ENCODE data around the gene YAF2. TPM values are rescaled to one million over a fixed set of nuclear protein-coding genes. Genes with fewer than 3 reads are reported as not detected.

The YAF2 gene
- total and polyA plus RNA-seq, 2 of the 13 experiments (the other 11 are each of a cell fraction or from before 2014, with no cell fraction given): 8.4 to 11.7 TPM

DNA sequence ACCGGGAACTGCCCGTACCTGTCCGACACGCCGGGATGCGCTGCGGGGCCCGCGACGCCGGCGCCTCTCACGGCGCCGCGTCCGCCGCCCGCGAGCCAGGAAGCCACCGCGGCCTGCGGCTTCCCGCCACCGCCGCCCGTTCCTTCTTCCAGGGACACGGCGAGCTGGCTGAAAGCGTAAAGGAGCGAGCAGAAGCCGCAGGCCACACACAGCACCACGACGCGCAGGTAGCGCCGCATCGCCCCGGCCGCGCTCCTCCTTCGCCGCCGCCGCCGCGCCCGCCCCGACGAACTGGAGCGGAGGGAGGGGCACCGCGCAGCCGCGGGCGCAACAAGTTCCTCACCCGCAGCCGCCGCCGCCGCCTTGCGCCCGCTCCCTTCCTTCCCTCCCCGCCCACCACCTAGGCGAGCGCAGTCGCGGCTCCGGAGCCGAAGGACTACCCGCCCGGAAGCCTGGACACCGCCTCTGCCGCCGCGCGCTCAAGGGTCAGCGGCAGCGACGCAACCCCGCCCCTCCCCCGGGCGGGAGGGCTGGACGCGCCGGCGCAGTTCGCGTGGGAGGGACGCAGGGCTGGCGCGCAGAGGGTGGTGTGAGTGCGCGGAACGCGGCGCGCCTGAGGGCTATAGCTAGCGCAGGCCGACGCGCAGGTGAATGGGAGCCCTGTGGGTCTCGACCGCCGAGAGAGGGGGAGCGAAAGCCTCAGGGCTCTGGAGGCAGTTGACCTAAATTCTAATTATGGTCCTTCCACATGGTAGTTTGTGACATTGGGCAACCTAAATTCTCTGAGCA is 93.4 kb downstream of the YAF2 start, which contains the start of gene GXYLT1 (continued):
- TF ChIP-seq, protein P1, sequence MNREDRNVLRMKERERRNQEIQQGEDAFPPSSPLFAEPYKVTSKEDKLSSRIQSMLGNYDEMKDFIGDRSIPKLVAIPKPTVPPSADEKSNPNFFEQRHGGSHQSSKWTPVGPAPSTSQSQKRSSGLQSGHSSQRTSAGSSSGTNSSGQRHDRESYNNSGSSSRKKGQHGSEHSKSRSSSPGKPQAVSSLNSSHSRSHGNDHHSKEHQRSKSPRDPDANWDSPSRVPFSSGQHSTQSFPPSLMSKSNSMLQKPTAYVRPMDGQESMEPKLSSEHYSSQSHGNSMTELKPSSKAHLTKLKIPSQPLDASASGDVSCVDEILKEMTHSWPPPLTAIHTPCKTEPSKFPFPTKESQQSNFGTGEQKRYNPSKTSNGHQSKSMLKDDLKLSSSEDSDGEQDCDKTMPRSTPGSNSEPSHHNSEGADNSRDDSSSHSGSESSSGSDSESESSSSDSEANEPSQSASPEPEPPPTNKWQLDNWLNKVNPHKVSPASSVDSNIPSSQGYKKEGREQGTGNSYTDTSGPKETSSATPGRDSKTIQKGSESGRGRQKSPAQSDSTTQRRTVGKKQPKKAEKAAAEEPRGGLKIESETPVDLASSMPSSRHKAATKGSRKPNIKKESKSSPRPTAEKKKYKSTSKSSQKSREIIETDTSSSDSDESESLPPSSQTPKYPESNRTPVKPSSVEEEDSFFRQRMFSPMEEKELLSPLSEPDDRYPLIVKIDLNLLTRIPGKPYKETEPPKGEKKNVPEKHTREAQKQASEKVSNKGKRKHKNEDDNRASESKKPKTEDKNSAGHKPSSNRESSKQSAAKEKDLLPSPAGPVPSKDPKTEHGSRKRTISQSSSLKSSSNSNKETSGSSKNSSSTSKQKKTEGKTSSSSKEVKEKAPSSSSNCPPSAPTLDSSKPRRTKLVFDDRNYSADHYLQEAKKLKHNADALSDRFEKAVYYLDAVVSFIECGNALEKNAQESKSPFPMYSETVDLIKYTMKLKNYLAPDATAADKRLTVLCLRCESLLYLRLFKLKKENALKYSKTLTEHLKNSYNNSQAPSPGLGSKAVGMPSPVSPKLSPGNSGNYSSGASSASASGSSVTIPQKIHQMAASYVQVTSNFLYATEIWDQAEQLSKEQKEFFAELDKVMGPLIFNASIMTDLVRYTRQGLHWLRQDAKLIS (CRISPR knock-in tag; IDR thresholded peaks at IDR 0.05): no peak
- peak; percentile 45; the same call in 1 of the 2 replicates for TF ChIP-seq ZNF605 (CRISPR knock-in tag; IDR thresholded peaks at IDR 0.05)
- peak; percentile 80 for TF ChIP-seq SPEN (CRISPR knock-in tag; IDR thresholded peaks at IDR 0.05; ENCODE audit: low read depth)
- TF ChIP-seq ZNF34 (CRISPR knock-in tag; IDR thresholded peaks at IDR 0.05; ENCODE audit: borderline replicate concordance): peak; percentile 60; the same call in 1 of the 2 replicates
- TF ChIP-seq ETV6 (CRISPR knock-in tag; conservative IDR thresholded peaks at IDR 0.05): peak; percentile 83; the same call in 1 of the 2 replicates
- TF ChIP-seq, protein P2, sequence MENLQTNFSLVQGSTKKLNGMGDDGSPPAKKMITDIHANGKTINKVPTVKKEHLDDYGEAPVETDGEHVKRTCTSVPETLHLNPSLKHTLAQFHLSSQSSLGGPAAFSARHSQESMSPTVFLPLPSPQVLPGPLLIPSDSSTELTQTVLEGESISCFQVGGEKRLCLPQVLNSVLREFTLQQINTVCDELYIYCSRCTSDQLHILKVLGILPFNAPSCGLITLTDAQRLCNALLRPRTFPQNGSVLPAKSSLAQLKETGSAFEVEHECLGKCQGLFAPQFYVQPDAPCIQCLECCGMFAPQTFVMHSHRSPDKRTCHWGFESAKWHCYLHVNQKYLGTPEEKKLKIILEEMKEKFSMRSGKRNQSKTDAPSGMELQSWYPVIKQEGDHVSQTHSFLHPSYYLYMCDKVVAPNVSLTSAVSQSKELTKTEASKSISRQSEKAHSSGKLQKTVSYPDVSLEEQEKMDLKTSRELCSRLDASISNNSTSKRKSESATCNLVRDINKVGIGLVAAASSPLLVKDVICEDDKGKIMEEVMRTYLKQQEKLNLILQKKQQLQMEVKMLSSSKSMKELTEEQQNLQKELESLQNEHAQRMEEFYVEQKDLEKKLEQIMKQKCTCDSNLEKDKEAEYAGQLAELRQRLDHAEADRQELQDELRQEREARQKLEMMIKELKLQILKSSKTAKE (CRISPR knock-in tag; IDR thresholded peaks at IDR 0.05; ENCODE audit: borderline replicate concordance): peak; percentile 93
- TF ChIP-seq POLR2AphosphoS5 (IDR thresholded peaks at IDR 0.05; ENCODE audit: low read depth, low read length): peak; percentile 77
- TF ChIP-seq, protein P3, sequence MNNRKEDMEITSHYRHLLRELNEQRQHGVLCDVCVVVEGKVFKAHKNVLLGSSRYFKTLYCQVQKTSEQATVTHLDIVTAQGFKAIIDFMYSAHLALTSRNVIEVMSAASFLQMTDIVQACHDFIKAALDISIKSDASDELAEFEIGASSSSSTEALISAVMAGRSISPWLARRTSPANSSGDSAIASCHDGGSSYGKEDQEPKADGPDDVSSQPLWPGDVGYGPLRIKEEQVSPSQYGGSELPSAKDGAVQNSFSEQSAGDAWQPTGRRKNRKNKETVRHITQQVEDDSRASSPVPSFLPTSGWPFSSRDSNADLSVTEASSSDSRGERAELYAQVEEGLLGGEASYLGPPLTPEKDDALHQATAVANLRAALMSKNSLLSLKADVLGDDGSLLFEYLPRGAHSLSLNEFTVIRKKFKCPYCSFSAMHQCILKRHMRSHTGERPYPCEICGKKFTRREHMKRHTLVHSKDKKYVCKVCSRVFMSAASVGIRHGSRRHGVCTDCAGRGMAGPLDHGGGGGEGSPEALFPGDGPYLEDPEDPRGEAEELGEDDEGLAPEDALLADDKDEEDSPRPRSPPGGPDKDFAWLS (CRISPR knock-in tag; IDR thresholded peaks at IDR 0.05; ENCODE audit: borderline replicate concordance): no peak
- peak; percentile 81; the same call in 1 of the 2 replicates for TF ChIP-seq ARNT2 (CRISPR knock-in tag; IDR thresholded peaks at IDR 0.05; ENCODE audit: low read depth)
- TF ChIP-seq ZNF432 (CRISPR knock-in tag; IDR thresholded peaks at IDR 0.05; ENCODE audit: borderline replicate concordance): no peak
- TF ChIP-seq ZNF207 (IDR thresholded peaks at IDR 0.05; ENCODE audit: borderline replicate concordance): no peak
- TF ChIP-seq, protein P4, sequence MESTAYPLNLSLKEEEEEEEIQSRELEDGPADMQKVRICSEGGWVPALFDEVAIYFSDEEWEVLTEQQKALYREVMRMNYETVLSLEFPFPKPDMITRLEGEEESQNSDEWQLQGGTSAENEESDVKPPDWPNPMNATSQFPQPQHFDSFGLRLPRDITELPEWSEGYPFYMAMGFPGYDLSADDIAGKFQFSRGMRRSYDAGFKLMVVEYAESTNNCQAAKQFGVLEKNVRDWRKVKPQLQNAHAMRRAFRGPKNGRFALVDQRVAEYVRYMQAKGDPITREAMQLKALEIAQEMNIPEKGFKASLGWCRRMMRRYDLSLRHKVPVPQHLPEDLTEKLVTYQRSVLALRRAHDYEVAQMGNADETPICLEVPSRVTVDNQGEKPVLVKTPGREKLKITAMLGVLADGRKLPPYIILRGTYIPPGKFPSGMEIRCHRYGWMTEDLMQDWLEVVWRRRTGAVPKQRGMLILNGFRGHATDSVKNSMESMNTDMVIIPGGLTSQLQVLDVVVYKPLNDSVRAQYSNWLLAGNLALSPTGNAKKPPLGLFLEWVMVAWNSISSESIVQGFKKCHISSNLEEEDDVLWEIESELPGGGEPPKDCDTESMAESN (CRISPR knock-in tag; conservative IDR thresholded peaks at IDR 0.05): peak; percentile 84
- TF ChIP-seq ZNF546 (CRISPR knock-in tag; conservative IDR thresholded peaks at IDR 0.05): peak; percentile 90; the same call in 1 of the 2 replicates
- TF ChIP-seq PRPF4 (IDR thresholded peaks at IDR 0.05; ENCODE audit: low read depth, low read length, poor library complexity, severe bottlenecking): no peak
- peak; percentile 63; the same call in 1 of the 2 replicates for TF ChIP-seq ZNF563 (CRISPR knock-in tag; IDR thresholded peaks at IDR 0.05)
- TF ChIP-seq, protein P5, sequence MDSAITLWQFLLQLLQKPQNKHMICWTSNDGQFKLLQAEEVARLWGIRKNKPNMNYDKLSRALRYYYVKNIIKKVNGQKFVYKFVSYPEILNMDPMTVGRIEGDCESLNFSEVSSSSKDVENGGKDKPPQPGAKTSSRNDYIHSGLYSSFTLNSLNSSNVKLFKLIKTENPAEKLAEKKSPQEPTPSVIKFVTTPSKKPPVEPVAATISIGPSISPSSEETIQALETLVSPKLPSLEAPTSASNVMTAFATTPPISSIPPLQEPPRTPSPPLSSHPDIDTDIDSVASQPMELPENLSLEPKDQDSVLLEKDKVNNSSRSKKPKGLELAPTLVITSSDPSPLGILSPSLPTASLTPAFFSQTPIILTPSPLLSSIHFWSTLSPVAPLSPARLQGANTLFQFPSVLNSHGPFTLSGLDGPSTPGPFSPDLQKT (CRISPR knock-in tag; IDR thresholded peaks at IDR 0.05; ENCODE audit: borderline replicate concordance): no peak

Data from HepG2 (cell line).